ENCODE results near the gene PACC1.

The PACC1 gene

DNA sequence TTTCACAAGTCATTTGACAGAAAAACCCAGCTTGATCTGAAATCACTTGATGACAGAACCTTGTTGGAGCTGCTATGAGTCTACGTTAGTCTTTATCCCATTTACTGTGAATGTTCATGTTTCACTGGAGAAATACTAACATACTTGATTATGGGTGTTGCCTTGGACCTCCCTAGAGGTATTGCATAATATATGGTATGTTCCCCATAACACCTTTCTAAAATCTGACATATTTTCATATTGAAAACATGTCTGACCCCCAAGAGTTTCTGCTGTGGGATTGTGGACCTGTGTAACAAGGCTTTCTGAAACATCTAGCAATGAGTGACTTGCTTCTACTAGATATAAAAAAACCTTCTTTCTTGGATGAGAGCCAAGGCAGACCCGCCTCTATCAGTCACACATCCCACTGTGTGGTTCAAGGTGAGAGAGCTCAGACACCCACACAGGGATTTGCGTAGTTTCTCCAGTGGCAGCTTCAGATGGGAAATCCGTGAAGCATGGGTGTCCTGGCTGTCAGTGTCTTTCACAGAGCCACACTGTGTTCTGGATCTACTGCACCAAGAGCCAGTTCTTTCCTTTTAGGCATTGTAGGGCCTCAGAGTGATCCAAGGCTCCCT lies 22.6 kb upstream of the PACC1 start:
- DNase-seq (ENCODE audit: low spot score), result no peak

GRCh38 chr1:212434992-212435391 lies 20.3 kb upstream of the PACC1 start:
- DNase-seq (ENCODE audit: low spot score), result no peak

- DNase-seq (ENCODE audit: low spot score), result no peak
Observed at GRCh38 chr1:212433577-212434462, 19.1 kb upstream of the PACC1 start.

GRCh38 chr1:212432661-212433576 lies 18.2 kb upstream of the PACC1 start, which contains the start of gene NENF:
Gene NENF, plus strand, starts transcription at chr1:212432920. Its CDS starts 24 bp downstream, at chr1:212432944.
- DNase-seq (ENCODE audit: low spot score), result peak; percentile 78

- no peak for DNase-seq (ENCODE audit: low spot score)
Observed at GRCh38 chr1:212432272-212432660, 17.6 kb upstream of the PACC1 start.

DNA sequence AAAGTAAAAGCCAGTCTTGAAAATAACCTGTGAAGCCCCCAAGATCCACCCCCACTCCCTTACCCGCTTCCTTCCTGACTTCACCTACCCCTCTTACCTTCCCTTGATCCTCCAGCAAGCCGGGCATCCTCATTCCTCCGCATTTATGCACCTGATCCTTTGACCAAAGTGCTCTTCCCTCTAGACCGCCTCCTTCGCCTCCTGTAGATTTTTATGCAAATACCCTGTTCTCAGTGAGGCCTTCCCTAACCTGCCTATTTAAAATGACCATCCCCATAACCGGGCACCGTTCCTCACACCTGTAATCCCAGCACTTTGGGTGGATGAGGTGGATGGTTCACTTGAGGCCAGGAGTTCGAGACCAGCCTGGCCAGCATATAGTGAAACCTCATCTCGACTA lies 17.0 kb upstream of the PACC1 start:
- no peak for DNase-seq (ENCODE audit: low spot score)

DNA sequence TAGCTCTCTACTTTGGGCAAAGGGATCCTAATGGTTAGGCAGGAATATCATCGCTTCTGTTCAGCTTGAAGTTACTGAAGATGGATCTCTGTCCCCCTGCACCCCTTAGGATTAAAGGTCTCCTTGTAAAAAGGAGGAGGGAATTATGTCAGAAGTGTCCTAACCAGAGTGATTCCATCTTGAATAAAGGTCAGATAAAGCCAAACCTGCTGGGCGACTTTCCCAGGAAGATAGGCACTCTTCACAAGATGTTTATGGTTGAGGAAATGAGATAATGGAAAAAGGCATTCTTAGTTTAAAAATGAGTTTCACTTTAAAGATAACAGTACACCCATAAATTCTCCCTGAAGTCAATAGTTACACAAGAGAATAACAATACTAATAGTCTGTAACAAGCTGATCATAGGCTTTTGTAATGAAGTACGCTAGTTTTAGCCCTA lies 16.3 kb upstream of the PACC1 start:
- no peak for DNase-seq (ENCODE audit: low spot score)

DNA sequence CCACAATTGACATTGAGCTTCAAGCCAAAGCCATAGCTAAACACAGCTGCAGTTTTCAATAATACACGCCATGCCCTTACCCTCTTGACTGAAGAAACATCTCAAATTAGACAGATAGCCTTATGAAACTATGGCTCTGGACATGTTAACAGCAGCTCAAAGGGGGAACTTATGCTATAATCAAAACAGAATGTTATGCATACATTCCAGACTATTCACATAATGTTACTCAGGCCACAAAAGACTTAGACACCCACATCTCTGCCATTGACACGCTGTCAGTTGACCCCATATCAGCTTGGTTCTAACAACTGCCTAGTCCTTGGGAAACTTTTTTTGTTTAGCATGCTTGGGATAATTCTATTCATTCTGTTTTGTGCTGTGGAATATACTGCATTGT lies 15.7 kb upstream of the PACC1 start:
- no peak for DNase-seq (ENCODE audit: low spot score)

- no peak for DNase-seq (ENCODE audit: low spot score)
Observed at GRCh38 chr1:212428496-212428895, 13.8 kb upstream of the PACC1 start.

DNA sequence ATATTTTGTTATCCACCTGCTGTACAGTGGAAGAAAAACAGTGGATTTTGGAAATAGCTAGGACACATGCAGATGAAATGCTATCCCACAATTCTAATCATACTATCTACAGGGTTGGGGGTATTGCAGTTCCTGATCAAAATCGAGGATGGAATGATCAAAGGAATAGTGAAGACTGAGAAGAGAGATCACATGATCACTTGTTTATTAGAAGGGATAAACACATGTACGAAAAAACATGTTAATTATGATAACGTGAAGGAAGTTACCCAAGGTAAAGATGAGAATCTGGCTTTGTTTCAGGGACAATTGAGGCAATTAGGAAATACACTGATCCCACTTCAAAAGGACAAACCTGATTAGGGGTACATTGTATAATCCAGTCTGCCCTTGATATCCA lies 9.2 kb upstream of the PACC1 start:
- DNase-seq (ENCODE audit: low spot score), result no peak

GRCh38 chr1:212421165-212421564 lies 6.5 kb upstream of the PACC1 start:
- DNase-seq (ENCODE audit: low spot score), result no peak

GRCh38 chr1:212415107-212415841 lies 588 bp upstream of the PACC1 start:
- no peak for DNase-seq (ENCODE audit: low spot score)

DNA sequence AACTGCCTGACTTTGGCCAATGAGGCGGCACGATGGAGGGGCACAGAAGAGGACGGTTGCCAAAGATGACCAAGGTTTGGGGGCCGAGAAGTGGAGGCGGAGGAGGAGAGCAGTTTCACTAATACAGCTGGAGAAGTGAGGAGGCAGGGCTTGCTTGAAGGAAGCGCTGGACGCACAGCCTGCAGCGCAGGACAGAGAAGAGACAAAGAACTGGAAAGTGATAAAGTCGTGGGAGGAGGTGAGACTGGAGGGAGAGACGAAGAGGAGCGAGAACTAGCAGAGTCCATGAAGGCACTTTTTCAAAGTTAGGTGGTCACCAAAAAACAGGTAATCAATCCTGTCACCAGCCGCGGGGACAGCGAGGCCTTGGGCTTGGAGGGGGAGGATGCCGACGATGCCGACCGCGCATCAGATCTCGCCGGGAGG lies 771 bp downstream of the PACC1 start:
- DNase-seq (ENCODE audit: low spot score), result peak; percentile 21

GRCh38 chr1:212412374-212412773 lies 2.3 kb downstream of the PACC1 start:
- DNase-seq (ENCODE audit: low spot score), result no peak

DNA sequence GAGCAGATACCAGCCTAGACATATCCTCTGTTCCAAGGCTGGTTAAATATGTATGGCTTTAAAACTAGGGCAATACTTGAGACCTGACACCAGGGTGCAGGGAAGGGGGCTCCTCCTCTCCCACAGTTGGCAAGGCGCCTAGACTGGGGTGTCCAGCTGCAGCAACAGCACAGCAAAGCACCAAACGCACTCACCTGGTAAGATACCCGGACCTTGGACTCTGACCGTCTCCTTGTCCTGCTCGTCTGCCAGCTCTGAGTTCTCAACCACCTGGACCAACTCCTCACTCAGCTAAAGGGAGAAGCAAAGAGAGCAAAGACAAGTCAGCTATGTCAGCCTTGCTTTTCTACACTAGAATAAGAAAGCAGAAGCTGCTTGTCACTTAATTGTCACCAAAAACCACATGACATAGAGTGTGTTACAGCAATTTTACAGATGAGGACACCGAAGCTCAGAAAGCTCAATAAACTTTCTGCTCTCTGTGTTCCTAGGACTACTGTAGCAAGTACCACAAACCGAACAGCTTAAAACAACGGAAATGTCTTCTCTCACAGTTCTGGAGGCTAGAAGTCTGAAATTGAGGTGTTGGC lies 4.4 kb downstream of the PACC1 start:
- DNase-seq (ENCODE audit: low spot score), result no peak

GRCh38 chr1:212402666-212403321 lies 11.9 kb downstream of the PACC1 start:
- DNase-seq (ENCODE audit: low spot score), result no peak

- no peak for DNase-seq (ENCODE audit: low spot score)
Observed at GRCh38 chr1:212401838-212402582, 12.7 kb downstream of the PACC1 start.

DNA sequence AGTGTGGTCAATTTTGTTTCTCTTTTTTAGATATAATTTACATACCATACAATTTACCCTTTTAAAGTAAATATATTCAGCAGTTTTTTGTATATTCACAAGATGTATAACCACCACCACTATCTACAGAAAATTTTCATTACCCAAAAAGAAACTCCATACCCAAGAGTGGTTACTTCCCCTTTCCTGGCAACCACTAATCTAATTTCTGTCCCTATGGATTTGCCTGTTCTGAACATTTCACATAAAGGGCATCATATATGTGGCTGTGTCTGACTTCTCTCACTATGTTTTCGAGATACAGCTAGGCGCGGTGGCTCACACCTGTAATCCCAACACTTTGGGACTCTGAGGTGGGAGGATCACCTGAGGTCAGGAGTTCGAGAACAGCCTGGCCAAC lies 13.6 kb downstream of the PACC1 start:
- DNase-seq (ENCODE audit: low spot score), result no peak

DNA sequence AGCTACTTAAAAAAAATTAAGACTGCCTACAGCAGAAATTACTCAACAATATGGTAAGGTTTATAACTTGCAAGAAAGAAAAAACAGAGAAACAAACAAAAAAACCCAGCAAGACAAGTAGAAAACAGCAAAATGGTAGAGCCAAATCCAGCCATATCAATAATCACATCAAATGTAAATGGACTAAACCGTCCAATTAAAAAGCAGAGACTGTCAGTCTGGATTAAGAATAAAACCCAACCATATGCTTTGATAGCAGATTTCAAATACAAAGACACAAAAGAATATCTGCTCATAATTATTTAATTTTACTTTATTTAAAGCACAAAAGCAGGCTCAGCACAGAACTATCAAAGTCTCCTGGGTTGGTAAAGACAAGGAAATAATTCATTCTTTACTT lies 17.5 kb downstream of the PACC1 start:
- DNase-seq (ENCODE audit: low spot score), result no peak

DNA sequence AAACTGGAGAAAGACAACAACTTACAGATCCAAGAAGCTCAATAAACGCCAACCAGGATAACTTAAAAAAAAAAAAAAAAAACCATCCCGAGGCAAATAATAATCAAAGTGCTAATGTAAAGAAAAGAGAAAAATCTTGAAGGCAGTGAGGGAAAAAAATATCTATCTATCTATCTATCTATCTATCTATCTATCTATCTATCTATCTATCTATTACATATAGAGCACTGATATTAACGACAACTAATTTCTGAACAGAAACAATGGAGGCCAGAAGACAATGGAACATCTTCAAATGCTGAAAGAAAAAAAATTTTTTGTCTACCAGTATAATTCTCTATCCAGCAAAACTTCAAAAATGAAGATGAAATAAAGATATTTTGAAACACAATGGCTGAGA lies 18.0 kb downstream of the PACC1 start:
- DNase-seq (ENCODE audit: low spot score), result no peak

All from activated CD4-positive, alpha-beta T cell treated with anti-CD3 and anti-CD28 coated beads, Interleukin-2, Interleukin-4, amounts not matched to agents 100 ng/mL and 50 ng/mL, durations not matched to agents 16 hours and 8 hours (primary cell).